ENCODE results near the gene CCDC178.
"Not testable (repeated sequence)": the region's sequence is repeated elsewhere in the genome, so short reads cannot be mapped to it uniquely, and the experiment has no call there.

Gene CCDC178

GRCh38 chr18:33440060-33441043, at the start of gene CCDC178:
TSS of gene CCDC178 (minus strand) at chr18:33440721. CDS start at chr18:33412088, 28,633 bp downstream.
- Histone ChIP-seq H3K27ac (peak within 1 kb of the TSS in 5 of 21 experiments; percentile 6 to 60 (median 33)), H3K4me3 (peak within 1 kb of the TSS in 6 of 7 experiments; percentile 8 to 53 (median 32))

- H3K4me3 ChIP-seq, result no peak overlapping the region
- no peak overlapping the region for H3K27ac ChIP-seq
Measured at GRCh38 chr18:33483908-33484307, 43.4 kb upstream of the CCDC178 start.

GRCh38 chr18:33472509-33472908, 32.0 kb upstream of the CCDC178 start:
- H3K4me3 ChIP-seq, result no peak overlapping the region
- no peak overlapping the region for H3K27ac ChIP-seq

GRCh38 chr18:33470216-33470615, 29.7 kb upstream of the CCDC178 start:
- Histone ChIP-seq H3K27ac (no peak overlapping the region), H3K4me3 (no peak overlapping the region)

- Histone ChIP-seq H3K27ac (no peak overlapping the region), H3K4me3 (no peak overlapping the region)
Measured at GRCh38 chr18:33469699-33470098, 29.2 kb upstream of the CCDC178 start.

GRCh38 chr18:33467531-33467930, 27.0 kb upstream of the CCDC178 start:
- Histone ChIP-seq H3K27ac (no peak overlapping the region), H3K4me3 (no peak overlapping the region)

GRCh38 chr18:33466822-33467221, 26.3 kb upstream of the CCDC178 start:
- no peak overlapping the region for H3K4me3 ChIP-seq
- H3K27ac ChIP-seq, result no peak overlapping the region

GRCh38 chr18:33460681-33461080, 20.2 kb upstream of the CCDC178 start:
- H3K27ac ChIP-seq, result no peak overlapping the region

GRCh38 chr18:33459612-33460011, 19.1 kb upstream of the CCDC178 start:
- Histone ChIP-seq H3K27ac (no peak overlapping the region), H3K4me3 (no peak overlapping the region)

More at GRCh38 chr18:33460681-33461080, 20.2 kb upstream of the CCDC178 start:
- no peak overlapping the region for H3K4me3 ChIP-seq

- no peak overlapping the region for H3K4me3 ChIP-seq
Measured at GRCh38 chr18:33446604-33447003, 6.1 kb upstream of the CCDC178 start.

GRCh38 chr18:33444709-33445108, 4.2 kb upstream of the CCDC178 start:
- Histone ChIP-seq H3K27ac (no peak overlapping the region), H3K4me3 (no peak overlapping the region)

More at GRCh38 chr18:33446604-33447003, 6.1 kb upstream of the CCDC178 start:
- no peak overlapping the region for H3K27ac ChIP-seq

GRCh38 chr18:33432857-33433256, 7.7 kb downstream of the CCDC178 start:
- H3K4me3 ChIP-seq, result no peak overlapping the region
- no peak overlapping the region for H3K27ac ChIP-seq

- Histone ChIP-seq H3K27ac (no peak overlapping the region), H3K4me3 (no peak overlapping the region)
Measured at GRCh38 chr18:33427549-33427948, 13.0 kb downstream of the CCDC178 start.

GRCh38 chr18:33424266-33424946, 16.1 kb downstream of the CCDC178 start:
- Histone ChIP-seq H3K4me3 (no peak overlapping the region), H3K27ac (no peak overlapping the region)

- no peak overlapping the region for H3K27ac ChIP-seq
- no peak overlapping the region for H3K4me3 ChIP-seq
Measured at GRCh38 chr18:33421225-33421624, 19.3 kb downstream of the CCDC178 start.

GRCh38 chr18:33404244-33404873, 36.2 kb downstream of the CCDC178 start:
- Histone ChIP-seq H3K27ac (no peak overlapping the region), H3K4me3 (no peak overlapping the region)

- H3K27ac ChIP-seq, H3K4me3 ChIP-seq: not testable (repeated sequence)
Measured at GRCh38 chr18:33398939-33399338, 41.6 kb downstream of the CCDC178 start.

- H3K27ac ChIP-seq, result no peak overlapping the region
- no peak overlapping the region for H3K4me3 ChIP-seq
Measured at GRCh38 chr18:33375829-33376228, 64.7 kb downstream of the CCDC178 start.

GRCh38 chr18:33372442-33372841, 68.1 kb downstream of the CCDC178 start:
- Histone ChIP-seq H3K27ac (no peak overlapping the region), H3K4me3 (no peak overlapping the region)

- Histone ChIP-seq H3K27ac (no peak overlapping the region), H3K4me3 (no peak overlapping the region)
Measured at GRCh38 chr18:33369711-33370449, 70.6 kb downstream of the CCDC178 start.
